ENCODE data around the gene UCKL1. TPM values are rescaled to one million over a fixed set of nuclear protein-coding genes. Genes with fewer than 3 reads are reported as not detected.

The UCKL1 gene
- polyA plus RNA-seq, 2 donors: 40.6 to 47.3 TPM

GRCh38 chr20:63967330-63968135 is 11.3 kb upstream of the UCKL1 start:
- peaks cover 0 to 3% of the 10 kb centered on the region in 2 donors for H3K9me3 ChIP-seq (ENCODE audit: control insufficient read depth in 2 of 2, insufficient read depth in 1 of 2, low read depth in 1 of 2, low read length in 1 of 2)
- peaks cover 2 to 15% of the 10 kb centered on the region in 2 donors for H3K4me1 ChIP-seq (ENCODE audit: control insufficient read depth in 2 of 2, insufficient read depth in 2 of 2, low read length in 1 of 2)
- H3K27ac ChIP-seq (ENCODE audit: low read depth in 2 of 2, low read length in 1 of 2): no peak overlapping the region
- 90 to 91% methylated on average over 28 of the region's 28 CpGs for WGBS, 2 donors
- peaks cover 6 to 38% of the 10 kb centered on the region in 2 donors for H3K36me3 ChIP-seq (ENCODE audit: control insufficient read depth in 2 of 2, insufficient read depth in 2 of 2, low read length in 1 of 2)
- no peaks in the 10 kb centered on the region for H3K27me3 ChIP-seq (ENCODE audit: control insufficient read depth in 1 of 2, insufficient read depth in 2 of 2, low read length in 2 of 2)
- H3K4me3 ChIP-seq (ENCODE audit: low read depth in 1 of 2, low read length in 2 of 2): no peak overlapping the region

- H3K27ac ChIP-seq (ENCODE audit: low read depth in 2 of 2, low read length in 1 of 2): no peak overlapping the region
- peaks cover 0 to 3% of the 10 kb centered on the region in 2 donors for H3K9me3 ChIP-seq (ENCODE audit: control insufficient read depth in 2 of 2, insufficient read depth in 1 of 2, low read depth in 1 of 2, low read length in 1 of 2)
- peaks cover 2 to 15% of the 10 kb centered on the region in 2 donors for H3K4me1 ChIP-seq (ENCODE audit: control insufficient read depth in 2 of 2, insufficient read depth in 2 of 2, low read length in 1 of 2)
- H3K36me3 ChIP-seq (ENCODE audit: control insufficient read depth in 2 of 2, insufficient read depth in 2 of 2, low read length in 1 of 2): peaks cover 6 to 44% of the 10 kb centered on the region in 2 donors
- 91 to 92% methylated on average over 13 of the region's 13 CpGs for WGBS, 2 donors
- no peak overlapping the region for H3K4me3 ChIP-seq (ENCODE audit: low read depth in 1 of 2, low read length in 2 of 2)
- no peaks in the 10 kb centered on the region for H3K27me3 ChIP-seq (ENCODE audit: control insufficient read depth in 1 of 2, insufficient read depth in 2 of 2, low read length in 2 of 2)
Observed at GRCh38 chr20:63966944-63967322, 10.7 kb upstream of the UCKL1 start.

- 95 to 97% methylated on average over 27 of the region's 27 CpGs for WGBS, 2 donors
- Histone ChIP-seq H3K36me3 (ENCODE audit: control insufficient read depth in 2 of 2, insufficient read depth in 2 of 2, low read length in 1 of 2) (peaks cover 6 to 49% of the 10 kb centered on the region in 2 donors), H3K27me3 (ENCODE audit: control insufficient read depth in 1 of 2, insufficient read depth in 2 of 2, low read length in 2 of 2) (no peaks in the 10 kb centered on the region), H3K4me1 (ENCODE audit: control insufficient read depth in 2 of 2, insufficient read depth in 2 of 2, low read length in 1 of 2) (peaks cover 2 to 15% of the 10 kb centered on the region in 2 donors), H3K9me3 (ENCODE audit: control insufficient read depth in 2 of 2, insufficient read depth in 1 of 2, low read depth in 1 of 2, low read length in 1 of 2) (peaks cover 0 to 3% of the 10 kb centered on the region in 2 donors), H3K4me3 (ENCODE audit: low read depth in 1 of 2, low read length in 2 of 2) (no peak overlapping the region), H3K27ac (ENCODE audit: low read depth in 2 of 2, low read length in 1 of 2) (no peak overlapping the region)
Observed at GRCh38 chr20:63966172-63966943, 10.1 kb upstream of the UCKL1 start.

- Histone ChIP-seq H3K4me3 (ENCODE audit: low read depth in 1 of 2, low read length in 2 of 2) (no peak overlapping the region), H3K9me3 (ENCODE audit: control insufficient read depth in 2 of 2, insufficient read depth in 1 of 2, low read depth in 1 of 2, low read length in 1 of 2) (peaks cover 0 to 3% of the 10 kb centered on the region in 2 donors), H3K27ac (ENCODE audit: low read depth in 2 of 2, low read length in 1 of 2) (no peak overlapping the region), H3K27me3 (ENCODE audit: control insufficient read depth in 1 of 2, insufficient read depth in 2 of 2, low read length in 2 of 2) (no peaks in the 10 kb centered on the region), H3K4me1 (ENCODE audit: control insufficient read depth in 2 of 2, insufficient read depth in 2 of 2, low read length in 1 of 2) (peaks cover 2 to 9% of the 10 kb centered on the region in 2 donors), H3K36me3 (ENCODE audit: control insufficient read depth in 2 of 2, insufficient read depth in 2 of 2, low read length in 1 of 2) (peaks cover 6 to 56% of the 10 kb centered on the region in 2 donors)
- WGBS, 2 donors: 95 to 96% methylated on average over 16 of the region's 16 CpGs
Observed at GRCh38 chr20:63964412-63964811, 8.2 kb upstream of the UCKL1 start.

- no peaks in the 10 kb centered on the region for H3K27me3 ChIP-seq (ENCODE audit: control insufficient read depth in 1 of 2, insufficient read depth in 2 of 2, low read length in 2 of 2)
- no peak overlapping the region for H3K4me3 ChIP-seq (ENCODE audit: low read depth in 1 of 2, low read length in 2 of 2)
- no peak overlapping the region for H3K27ac ChIP-seq (ENCODE audit: low read depth in 2 of 2, low read length in 1 of 2)
- H3K4me1 ChIP-seq (ENCODE audit: control insufficient read depth in 2 of 2, insufficient read depth in 2 of 2, low read length in 1 of 2): peaks cover 2 to 6% of the 10 kb centered on the region in 2 donors
- H3K36me3 ChIP-seq (ENCODE audit: control insufficient read depth in 2 of 2, insufficient read depth in 2 of 2, low read length in 1 of 2): peaks cover 6 to 62% of the 10 kb centered on the region in 2 donors
- peaks cover 0 to 3% of the 10 kb centered on the region in 2 donors for H3K9me3 ChIP-seq (ENCODE audit: control insufficient read depth in 2 of 2, insufficient read depth in 1 of 2, low read depth in 1 of 2, low read length in 1 of 2)
- 89 to 93% methylated on average over 16 of the region's 16 CpGs for WGBS, 2 donors
Observed at GRCh38 chr20:63963784-63964301, 7.6 kb upstream of the UCKL1 start.

- Histone ChIP-seq H3K4me1 (ENCODE audit: control insufficient read depth in 2 of 2, insufficient read depth in 2 of 2, low read length in 1 of 2) (peaks cover under 1 to 2% of the 10 kb centered on the region in 2 donors), H3K27me3 (ENCODE audit: control insufficient read depth in 1 of 2, insufficient read depth in 2 of 2, low read length in 2 of 2) (no peaks in the 10 kb centered on the region), H3K27ac (ENCODE audit: low read depth in 2 of 2, low read length in 1 of 2) (no peak overlapping the region), H3K9me3 (ENCODE audit: control insufficient read depth in 2 of 2, insufficient read depth in 1 of 2, low read depth in 1 of 2, low read length in 1 of 2) (peaks cover 0 to 3% of the 10 kb centered on the region in 2 donors), H3K4me3 (ENCODE audit: low read depth in 1 of 2, low read length in 2 of 2) (no peak overlapping the region), H3K36me3 (ENCODE audit: control insufficient read depth in 2 of 2, insufficient read depth in 2 of 2, low read length in 1 of 2) (peaks cover 6 to 63% of the 10 kb centered on the region in 2 donors)
- WGBS, 2 donors: 91 to 92% methylated on average over 27 of the region's 27 CpGs
Observed at GRCh38 chr20:63963348-63963741, 7.1 kb upstream of the UCKL1 start.

- H3K27ac ChIP-seq (ENCODE audit: low read depth in 2 of 2, low read length in 1 of 2): no peak overlapping the region
- H3K27me3 ChIP-seq (ENCODE audit: control insufficient read depth in 1 of 2, insufficient read depth in 2 of 2, low read length in 2 of 2): no peaks in the 10 kb centered on the region
- H3K36me3 ChIP-seq (ENCODE audit: control insufficient read depth in 2 of 2, insufficient read depth in 2 of 2, low read length in 1 of 2): peaks cover 6 to 62% of the 10 kb centered on the region in 2 donors
- H3K4me3 ChIP-seq (ENCODE audit: low read depth in 1 of 2, low read length in 2 of 2): no peak overlapping the region
- H3K4me1 ChIP-seq (ENCODE audit: control insufficient read depth in 2 of 2, insufficient read depth in 2 of 2, low read length in 1 of 2): peaks cover 0 to 4% of the 10 kb centered on the region in 2 donors
- WGBS, 2 donors: 94 to 95% methylated on average over 58 to 61 of the region's 61 CpGs
- peaks cover 0 to 3% of the 10 kb centered on the region in 2 donors for H3K9me3 ChIP-seq (ENCODE audit: control insufficient read depth in 2 of 2, insufficient read depth in 1 of 2, low read depth in 1 of 2, low read length in 1 of 2)
Observed at GRCh38 chr20:63962426-63963347, 6.5 kb upstream of the UCKL1 start.

GRCh38 chr20:63961664-63962425 is 5.6 kb upstream of the UCKL1 start:
- H3K27ac ChIP-seq (ENCODE audit: low read depth in 2 of 2, low read length in 1 of 2): no peak overlapping the region
- peaks cover 0 to 3% of the 10 kb centered on the region in 2 donors for H3K9me3 ChIP-seq (ENCODE audit: control insufficient read depth in 2 of 2, insufficient read depth in 1 of 2, low read depth in 1 of 2, low read length in 1 of 2)
- peaks cover 0 to 9% of the 10 kb centered on the region in 2 donors for H3K4me1 ChIP-seq (ENCODE audit: control insufficient read depth in 2 of 2, insufficient read depth in 2 of 2, low read length in 1 of 2)
- WGBS, 2 donors: 88 to 90% methylated on average over 26 of the region's 26 CpGs
- no peak overlapping the region for H3K4me3 ChIP-seq (ENCODE audit: low read depth in 1 of 2, low read length in 2 of 2)
- peaks cover 0 to 53% of the 10 kb centered on the region in 2 donors for H3K36me3 ChIP-seq (ENCODE audit: control insufficient read depth in 2 of 2, insufficient read depth in 2 of 2, low read length in 1 of 2)
- no peaks in the 10 kb centered on the region for H3K27me3 ChIP-seq (ENCODE audit: control insufficient read depth in 1 of 2, insufficient read depth in 2 of 2, low read length in 2 of 2)

All from esophagus (tissue), 2 donors.